Neural cell (in vitro differentiated cells): Measurements from ENCODE around the gene CEL.

ENCODE experiments used
- EP300 ChIP-seq: fragments of 450-650 bp; conservative IDR thresholded peaks from 2 replicates; pipeline ENCODE4 v1.6.1; 2014; ENCODE audit warnings: antibody characterized with exemption, mild to moderate bottlenecking, moderate library complexity; ENCODE audit not compliant: poor library complexity, severe bottlenecking
- EZH2 ChIP-seq: fragments of 200-600, 300-800 bp; shearing (Covaris generic), sonication (generic); IDR thresholded peaks from 2 replicates; pipeline ENCODE4 v1.6.1; 2014; ENCODE audit warnings: antibody characterized with exemption, low read length, borderline replicate concordance, mild to moderate bottlenecking; ENCODE audit not compliant: insufficient read depth, poor library complexity, severe bottlenecking
- POLR2AphosphoS5 ChIP-seq: IDR thresholded peaks from 2 replicates; pipeline ENCODE4 v1.6.1; 2012
- RAD21 ChIP-seq: fragments of 450-650 bp; conservative IDR thresholded peaks from 2 replicates; pipeline ENCODE4 v1.6.1; 2014; ENCODE audit warnings: antibody characterized with exemption, mild to moderate bottlenecking, moderate library complexity
- TAF1 ChIP-seq: IDR thresholded peaks from 2 replicates; pipeline ENCODE4 v1.6.1; 2012; ENCODE audit warnings: low read depth
- TF ChIP-seq, protein P1 (sequence below): fragments of 450-650 bp; IDR thresholded peaks from 2 replicates; pipeline ENCODE4 v1.5.1; 2014; ENCODE audit warnings: antibody characterized with exemption, mild to moderate bottlenecking, moderate library complexity; ENCODE audit not compliant: poor library complexity, severe bottlenecking
- TF ChIP-seq, protein P2 (sequence below): IDR thresholded peaks from 2 replicates; pipeline ENCODE4 v1.6.1; 2012; ENCODE audit warnings: borderline replicate concordance

DNA sequence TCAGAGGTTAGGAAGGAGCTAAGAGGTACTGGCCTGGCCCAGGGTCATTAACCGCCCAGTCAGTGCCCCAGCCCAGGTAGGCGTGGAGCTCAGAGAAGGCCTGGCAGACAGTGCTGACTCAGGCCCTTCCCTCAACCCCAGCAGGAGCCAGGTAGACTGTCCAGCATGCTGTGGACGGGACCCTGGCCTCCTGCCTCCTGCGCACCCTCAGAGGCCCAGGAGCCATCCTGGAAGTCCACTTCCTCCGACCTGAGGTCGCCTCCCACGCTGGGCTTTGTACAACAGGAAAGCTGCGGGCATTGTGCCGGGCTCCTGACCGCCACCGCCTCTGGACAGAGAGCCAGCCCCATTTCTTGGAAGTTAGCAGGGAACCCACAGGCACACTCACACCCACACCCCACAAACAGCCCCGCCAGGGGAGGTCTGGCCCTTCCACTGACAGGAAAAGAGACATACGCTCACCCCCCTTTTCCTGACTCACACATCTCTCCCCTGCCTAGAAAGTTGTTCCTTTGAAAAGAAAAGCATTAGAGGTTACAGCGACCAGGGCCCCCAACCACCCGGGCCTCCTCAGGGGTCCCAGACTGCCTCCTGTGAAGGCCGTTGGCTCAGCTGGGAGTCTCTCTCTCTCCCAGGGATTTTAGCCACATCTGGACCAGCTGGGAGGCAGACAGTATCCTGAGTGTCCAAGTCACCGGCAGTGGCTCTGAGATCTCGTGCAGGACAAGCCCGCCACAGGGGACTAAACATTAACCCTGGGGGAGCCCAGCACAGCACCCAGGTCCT, 51.6 kb downstream of the CEL start:
- TF ChIP-seq, protein P1, sequence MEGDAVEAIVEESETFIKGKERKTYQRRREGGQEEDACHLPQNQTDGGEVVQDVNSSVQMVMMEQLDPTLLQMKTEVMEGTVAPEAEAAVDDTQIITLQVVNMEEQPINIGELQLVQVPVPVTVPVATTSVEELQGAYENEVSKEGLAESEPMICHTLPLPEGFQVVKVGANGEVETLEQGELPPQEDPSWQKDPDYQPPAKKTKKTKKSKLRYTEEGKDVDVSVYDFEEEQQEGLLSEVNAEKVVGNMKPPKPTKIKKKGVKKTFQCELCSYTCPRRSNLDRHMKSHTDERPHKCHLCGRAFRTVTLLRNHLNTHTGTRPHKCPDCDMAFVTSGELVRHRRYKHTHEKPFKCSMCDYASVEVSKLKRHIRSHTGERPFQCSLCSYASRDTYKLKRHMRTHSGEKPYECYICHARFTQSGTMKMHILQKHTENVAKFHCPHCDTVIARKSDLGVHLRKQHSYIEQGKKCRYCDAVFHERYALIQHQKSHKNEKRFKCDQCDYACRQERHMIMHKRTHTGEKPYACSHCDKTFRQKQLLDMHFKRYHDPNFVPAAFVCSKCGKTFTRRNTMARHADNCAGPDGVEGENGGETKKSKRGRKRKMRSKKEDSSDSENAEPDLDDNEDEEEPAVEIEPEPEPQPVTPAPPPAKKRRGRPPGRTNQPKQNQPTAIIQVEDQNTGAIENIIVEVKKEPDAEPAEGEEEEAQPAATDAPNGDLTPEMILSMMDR, result no peak
- no peak for TF ChIP-seq TAF1
- no peak for TF ChIP-seq POLR2AphosphoS5
- TF ChIP-seq, protein P2, sequence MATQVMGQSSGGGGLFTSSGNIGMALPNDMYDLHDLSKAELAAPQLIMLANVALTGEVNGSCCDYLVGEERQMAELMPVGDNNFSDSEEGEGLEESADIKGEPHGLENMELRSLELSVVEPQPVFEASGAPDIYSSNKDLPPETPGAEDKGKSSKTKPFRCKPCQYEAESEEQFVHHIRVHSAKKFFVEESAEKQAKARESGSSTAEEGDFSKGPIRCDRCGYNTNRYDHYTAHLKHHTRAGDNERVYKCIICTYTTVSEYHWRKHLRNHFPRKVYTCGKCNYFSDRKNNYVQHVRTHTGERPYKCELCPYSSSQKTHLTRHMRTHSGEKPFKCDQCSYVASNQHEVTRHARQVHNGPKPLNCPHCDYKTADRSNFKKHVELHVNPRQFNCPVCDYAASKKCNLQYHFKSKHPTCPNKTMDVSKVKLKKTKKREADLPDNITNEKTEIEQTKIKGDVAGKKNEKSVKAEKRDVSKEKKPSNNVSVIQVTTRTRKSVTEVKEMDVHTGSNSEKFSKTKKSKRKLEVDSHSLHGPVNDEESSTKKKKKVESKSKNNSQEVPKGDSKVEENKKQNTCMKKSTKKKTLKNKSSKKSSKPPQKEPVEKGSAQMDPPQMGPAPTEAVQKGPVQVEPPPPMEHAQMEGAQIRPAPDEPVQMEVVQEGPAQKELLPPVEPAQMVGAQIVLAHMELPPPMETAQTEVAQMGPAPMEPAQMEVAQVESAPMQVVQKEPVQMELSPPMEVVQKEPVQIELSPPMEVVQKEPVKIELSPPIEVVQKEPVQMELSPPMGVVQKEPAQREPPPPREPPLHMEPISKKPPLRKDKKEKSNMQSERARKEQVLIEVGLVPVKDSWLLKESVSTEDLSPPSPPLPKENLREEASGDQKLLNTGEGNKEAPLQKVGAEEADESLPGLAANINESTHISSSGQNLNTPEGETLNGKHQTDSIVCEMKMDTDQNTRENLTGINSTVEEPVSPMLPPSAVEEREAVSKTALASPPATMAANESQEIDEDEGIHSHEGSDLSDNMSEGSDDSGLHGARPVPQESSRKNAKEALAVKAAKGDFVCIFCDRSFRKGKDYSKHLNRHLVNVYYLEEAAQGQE, result no peak
- no peak for TF ChIP-seq RAD21
- TF ChIP-seq EZH2, result no peak
- no peak for TF ChIP-seq EP300
